Astrocyte (in vitro differentiated cells and primary cell): ENCODE data around the gene CDH19.

Experiments
- EZH2 ChIP-seq: IDR thresholded peaks from 2 replicates; pipeline ENCODE4 v1.6.1; 2012; ENCODE audit warnings: mild to moderate bottlenecking, low read length, inconsistent platforms; ENCODE audit not compliant: insufficient read depth
- TF ChIP-seq, protein P1 (sequence below): IDR thresholded peaks from 2 replicates; pipeline ENCODE4 v1.5.1; 2011; ENCODE audit warnings: low read depth, mild to moderate bottlenecking, inconsistent platforms, low read length, moderate library complexity; ENCODE audit not compliant: insufficient read depth

DNA sequence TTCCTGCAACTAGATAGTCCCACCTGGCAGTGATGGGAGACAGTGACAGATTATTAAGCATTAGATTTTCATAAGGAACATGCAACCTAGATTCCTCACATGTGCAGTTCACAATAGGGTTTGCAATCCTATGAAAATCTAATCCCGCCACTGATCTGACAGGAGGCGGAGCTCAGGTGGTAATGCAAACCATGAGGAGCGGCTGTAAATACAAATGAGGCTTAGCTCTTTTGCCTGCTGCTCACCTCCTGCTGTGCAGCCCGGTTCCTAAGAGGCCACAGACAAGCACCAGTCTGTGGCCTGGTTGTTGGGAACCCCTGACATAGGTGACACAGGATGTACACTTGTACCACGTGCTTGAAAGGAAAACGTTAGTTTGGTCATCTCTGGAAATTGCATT, 41.6 kb downstream of the CDH19 start:
- TF ChIP-seq, protein P1, sequence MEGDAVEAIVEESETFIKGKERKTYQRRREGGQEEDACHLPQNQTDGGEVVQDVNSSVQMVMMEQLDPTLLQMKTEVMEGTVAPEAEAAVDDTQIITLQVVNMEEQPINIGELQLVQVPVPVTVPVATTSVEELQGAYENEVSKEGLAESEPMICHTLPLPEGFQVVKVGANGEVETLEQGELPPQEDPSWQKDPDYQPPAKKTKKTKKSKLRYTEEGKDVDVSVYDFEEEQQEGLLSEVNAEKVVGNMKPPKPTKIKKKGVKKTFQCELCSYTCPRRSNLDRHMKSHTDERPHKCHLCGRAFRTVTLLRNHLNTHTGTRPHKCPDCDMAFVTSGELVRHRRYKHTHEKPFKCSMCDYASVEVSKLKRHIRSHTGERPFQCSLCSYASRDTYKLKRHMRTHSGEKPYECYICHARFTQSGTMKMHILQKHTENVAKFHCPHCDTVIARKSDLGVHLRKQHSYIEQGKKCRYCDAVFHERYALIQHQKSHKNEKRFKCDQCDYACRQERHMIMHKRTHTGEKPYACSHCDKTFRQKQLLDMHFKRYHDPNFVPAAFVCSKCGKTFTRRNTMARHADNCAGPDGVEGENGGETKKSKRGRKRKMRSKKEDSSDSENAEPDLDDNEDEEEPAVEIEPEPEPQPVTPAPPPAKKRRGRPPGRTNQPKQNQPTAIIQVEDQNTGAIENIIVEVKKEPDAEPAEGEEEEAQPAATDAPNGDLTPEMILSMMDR, result no peak
- no peak for TF ChIP-seq EZH2
